ENCODE data around the gene SLC17A4.

Gene SLC17A4

GRCh38 chr6:25749837-25750236 lies 4.7 kb upstream of the SLC17A4 start:
- DNase-seq (ENCODE audit: low read depth): no peak

GRCh38 chr6:25750906-25751305 lies 3.6 kb upstream of the SLC17A4 start:
- no peak for DNase-seq (ENCODE audit: low read depth)

GRCh38 chr6:25753079-25753478 lies 1.5 kb upstream of the SLC17A4 start:
- no peak for DNase-seq (ENCODE audit: low read depth)

GRCh38 chr6:25755483-25755882 lies 941 bp downstream of the SLC17A4 start:
- no peak for DNase-seq (ENCODE audit: low read depth)

GRCh38 chr6:25756382-25757363 lies 2.1 kb downstream of the SLC17A4 start:
- DNase-seq (ENCODE audit: low read depth): no peak

GRCh38 chr6:25757936-25758642 lies 3.5 kb downstream of the SLC17A4 start:
- DNase-seq (ENCODE audit: low read depth): no peak

- no peak for DNase-seq (ENCODE audit: low read depth)
Observed at GRCh38 chr6:25764611-25765010, 10.1 kb downstream of the SLC17A4 start.

GRCh38 chr6:25768566-25768965 lies 14.0 kb downstream of the SLC17A4 start:
- no peak for DNase-seq (ENCODE audit: low read depth)

- DNase-seq (ENCODE audit: low read depth): no peak
Observed at GRCh38 chr6:25769983-25770382, 15.4 kb downstream of the SLC17A4 start.

- no peak for DNase-seq (ENCODE audit: low read depth)
Observed at GRCh38 chr6:25774120-25774715, 19.7 kb downstream of the SLC17A4 start.

- DNase-seq (ENCODE audit: low read depth): no peak
Observed at GRCh38 chr6:25777031-25777430, 22.5 kb downstream of the SLC17A4 start.

- no peak for DNase-seq (ENCODE audit: low read depth)
Observed at GRCh38 chr6:25777856-25778649, 23.5 kb downstream of the SLC17A4 start.

GRCh38 chr6:25781134-25781533 lies 26.6 kb downstream of the SLC17A4 start:
- no peak for DNase-seq (ENCODE audit: low read depth)

GRCh38 chr6:25787428-25787827 lies 32.9 kb downstream of the SLC17A4 start:
- DNase-seq (ENCODE audit: low read depth): no peak

GRCh38 chr6:25788305-25788922 lies 33.9 kb downstream of the SLC17A4 start:
- DNase-seq (ENCODE audit: low read depth): peak; percentile 6

- DNase-seq (ENCODE audit: low read depth): no peak
Observed at GRCh38 chr6:25789475-25789874, 34.9 kb downstream of the SLC17A4 start.

- DNase-seq (ENCODE audit: low read depth): no peak
Observed at GRCh38 chr6:25792016-25792415, 37.5 kb downstream of the SLC17A4 start.

- DNase-seq (ENCODE audit: low read depth): no peak
Observed at GRCh38 chr6:25793970-25794369, 39.4 kb downstream of the SLC17A4 start.

GRCh38 chr6:25794784-25795183 lies 40.2 kb downstream of the SLC17A4 start:
- no peak for DNase-seq (ENCODE audit: low read depth)

GRCh38 chr6:25801436-25801835 lies 46.9 kb downstream of the SLC17A4 start:
- DNase-seq (ENCODE audit: low read depth): no peak

- no peak for DNase-seq (ENCODE audit: low read depth)
Observed at GRCh38 chr6:25804804-25805203, 50.3 kb downstream of the SLC17A4 start.

All from stimulated activated CD8-positive, alpha-beta memory T cell treated with anti-CD3 and anti-CD28 coated beads, Interleukin-4, amount 100 ng/mL, for 24 hours (primary cell).